ENCODE data around the gene MYL4.
A peak's percentile ranks its signal among the peaks of the same experiment; 100 is the strongest.
"Not testable (repeated sequence)": the region's sequence is repeated elsewhere in the genome, so short reads cannot be mapped to it uniquely, and the experiment has no call there.

MYL4 gene

GRCh38 chr17:47246120-47246519 lies 37.0 kb downstream of the MYL4 start:
- no peak for DNase-seq

GRCh38 chr17:47250855-47251254 lies 41.7 kb downstream of the MYL4 start:
- DNase-seq, result no peak

- DNase-seq, result no peak
Measured at GRCh38 chr17:47251421-47251940, 42.3 kb downstream of the MYL4 start.

GRCh38 chr17:47252209-47252608 lies 43.1 kb downstream of the MYL4 start:
- no peak for DNase-seq

- no peak for DNase-seq
Measured at GRCh38 chr17:47252766-47253512, 43.8 kb downstream of the MYL4 start.

GRCh38 chr17:47253541-47254402 lies 44.6 kb downstream of the MYL4 start, which contains the start of gene ITGB3:
TSS of gene ITGB3 (plus strand) at chr17:47253827. CDS start at chr17:47253862, 35 bp downstream.
- peak; percentile 17 for DNase-seq

GRCh38 chr17:47254403-47254943 lies 45.3 kb downstream of the MYL4 start:
- no peak for DNase-seq

- no peak for DNase-seq
Measured at GRCh38 chr17:47257651-47258339, 48.6 kb downstream of the MYL4 start.

- no peak for DNase-seq
Measured at GRCh38 chr17:47262586-47262985, 53.4 kb downstream of the MYL4 start.

- no peak for DNase-seq
Measured at GRCh38 chr17:47264166-47264565, 55.0 kb downstream of the MYL4 start.

GRCh38 chr17:47265983-47266541 lies 56.9 kb downstream of the MYL4 start:
- DNase-seq, result no peak

GRCh38 chr17:47266782-47267181 lies 57.6 kb downstream of the MYL4 start:
- no peak for DNase-seq

- DNase-seq, result no peak
Measured at GRCh38 chr17:47267354-47267828, 58.2 kb downstream of the MYL4 start.

GRCh38 chr17:47268964-47269363 lies 59.8 kb downstream of the MYL4 start:
- DNase-seq, result not testable (repeated sequence)

GRCh38 chr17:47269561-47270280 lies 60.6 kb downstream of the MYL4 start:
- DNase-seq, result not testable (repeated sequence)

GRCh38 chr17:47270946-47271705 lies 62.0 kb downstream of the MYL4 start:
- DNase-seq, result no peak

- no peak for DNase-seq
Measured at GRCh38 chr17:47272491-47272890, 63.3 kb downstream of the MYL4 start.

GRCh38 chr17:47273245-47273644 lies 64.1 kb downstream of the MYL4 start:
- DNase-seq, result no peak

All from NCI-H774 (cell line).